K562 (cell line): ENCODE results near the gene DOCK3. TPM values are rescaled to one million over a fixed set of nuclear protein-coding genes. Genes with fewer than 3 reads are reported as not detected.

Source experiments
- ATAC-seq: fragments of 200-7000 bp; cut with Tn5 transposase; 3 replicates; pipeline ENCODE4 v1.9.1; 2020; ENCODE audit warnings: moderate library complexity
- BruUV-seq: library from RNA; stranded (reverse); fragments of 400-500 nt; replicated peaks from 2 replicates; lab custom pipeline; 2021; lab: Mats Ljungman, UMichigan
- CTCF ChIA-PET: fragments of 300-600 bp; formaldehyde crosslinking; extraction: SDS; loops from one replicate; lab custom pipeline; 2021; ENCODE audit warnings: low intra/inter-chr PET ratio; lab: Yijun Ruan, JAX
- POLR2A ChIA-PET: fragments of 300-600, 350-650 bp; sonication (Branson Sonifier 250); formaldehyde crosslinking; extraction: SDS; loops from one replicate; lab custom pipeline; 2021; ENCODE audit warnings: antibody characterized with exemption, inconsistent platforms; lab: Yijun Ruan, JAX
- DNase-seq, 4 experiments: peaks; one replicate each; pipeline versions ENCODE4 v3.0.0 to v3.0.0-alpha.2; 2011 to 2018; ENCODE audit warnings: low spot score in 3 of 4, mixed read lengths in 3 of 4; ENCODE audit errors: extremely low read depth in 1 of 4
- FAIRE-seq: peaks from 2 replicates; lab custom pipeline; 2011; peaks lifted over from hg19 to GRCh38; lab: Jason Lieb, UNC
- H2AFZ ChIP-seq: 2 replicates; pipeline ENCODE4 v1.6.0; 2011; ENCODE audit warnings: low read depth, low read length, control low read depth, inconsistent platforms
- H3K27ac ChIP-seq: fragments of 200-600 bp; 3 replicates; pipeline ENCODE4 v1.8.0; 2011; ENCODE audit warnings: low read depth, mild to moderate bottlenecking, control low read depth, inconsistent platforms, low read length, moderate library complexity, mixed read lengths; ENCODE audit errors: extremely low read depth
- H3K27me3 ChIP-seq, 2 experiments: fragments of 300-600 bp in 1 of 2; 2 replicates in 1 of 2; 3 replicates in 1 of 2; pipeline versions ENCODE4 v1.6.0 to v1.8.0; 2011; ENCODE audit warnings: inconsistent platforms in 2 of 2, low read length in 2 of 2, mild to moderate bottlenecking in 1 of 2, mixed read lengths in 1 of 2, moderate library complexity in 1 of 2; ENCODE audit not compliant: control insufficient read depth in 2 of 2, insufficient read depth in 2 of 2
- H3K36me3 ChIP-seq: fragments of 300-600 bp; 3 replicates; pipeline ENCODE4 v1.8.0; 2011; ENCODE audit warnings: mild to moderate bottlenecking, low read length, inconsistent platforms; ENCODE audit not compliant: control insufficient read depth, insufficient read depth
- H3K4me1 ChIP-seq, 2 experiments: fragments of 200-600 bp in 1 of 2; replicated peaks in 1 of 2; 2 replicates in 1 of 2; 3 replicates in 1 of 2; pipeline versions ENCODE4 v1.5.1 to v1.8.0; 2011; ENCODE audit warnings: inconsistent platforms in 2 of 2, low read length in 2 of 2, mild to moderate bottlenecking in 1 of 2, mixed read lengths in 1 of 2, moderate library complexity in 1 of 2; ENCODE audit not compliant: control insufficient read depth in 2 of 2, insufficient read depth in 2 of 2
- H3K4me2 ChIP-seq: 2 replicates; pipeline ENCODE4 v1.6.1; 2011; ENCODE audit warnings: low read length, control low read depth, inconsistent platforms, mixed read lengths; ENCODE audit not compliant: insufficient read depth
- H3K4me3 ChIP-seq: fragments of 200-600 bp; sonication (generic), shearing (Covaris generic); 2 replicates; pipeline ENCODE4 v1.5.1; 2016; ENCODE audit warnings: control low read depth, inconsistent platforms
- H3K79me2 ChIP-seq: fragments of 200-600 bp; 3 replicates; pipeline ENCODE4 v1.8.0; 2011; ENCODE audit warnings: low read length, inconsistent platforms; ENCODE audit not compliant: control insufficient read depth, insufficient read depth
- H3K9ac ChIP-seq, 2 experiments: 2 replicates each; pipeline versions ENCODE4 v1.6.0 to v1.6.1; 2011; ENCODE audit warnings: low read depth in 2 of 2, low read length in 2 of 2, control low read depth in 1 of 2, inconsistent platforms in 1 of 2, mild to moderate bottlenecking in 1 of 2, mixed read lengths in 1 of 2; ENCODE audit not compliant: insufficient read depth in 1 of 2
- H3K9me1 ChIP-seq: one replicate; pipeline ENCODE4 v1.6.0; 2011; ENCODE audit warnings: inconsistent platforms, mild to moderate bottlenecking, low read length, moderate library complexity; ENCODE audit not compliant: control insufficient read depth, insufficient read depth
- H3K9me3 ChIP-seq: replicated peaks from 2 replicates; pipeline ENCODE4 v1.5.1; 2011; ENCODE audit warnings: low read depth, low read length, inconsistent platforms; ENCODE audit not compliant: control insufficient read depth, insufficient read depth
- H4K20me1 ChIP-seq: replicated peaks from 2 replicates; pipeline ENCODE4 v1.6.1; 2011; ENCODE audit warnings: low read length, inconsistent platforms, mixed read lengths; ENCODE audit not compliant: control insufficient read depth, insufficient read depth
- CHCHD3 ChIP-seq: fragments of 250-450 bp; sonication (Bioruptor Pico); IDR thresholded peaks from 2 replicates; pipeline ENCODE4 v2.1.2; 2022; ENCODE audit warnings: mild to moderate bottlenecking
- EZH2 ChIP-seq: IDR thresholded peaks from 2 replicates; pipeline ENCODE4 v1.6.1; 2012; ENCODE audit warnings: low read depth, mild to moderate bottlenecking, inconsistent platforms, low read length, borderline replicate concordance
- GTF2E2 ChIP-seq: fragments of 200-800 bp; sonication (Bioruptor generic); IDR thresholded peaks from 2 replicates; pipeline ENCODE4 v1.6.1; 2016; ENCODE audit warnings: missing genetic modification characterization, missing compliant biosample characterization
- JUN ChIP-seq, 2 experiments: sonication (generic) in 1 of 2; formaldehyde crosslinking in 1 of 2; IDR thresholded peaks; 2 replicates each; pipeline versions ENCODE4 v1.6.1 to v1.8.0; 2012 to 2022; ENCODE audit warnings: borderline replicate concordance in 2 of 2, mild to moderate bottlenecking in 2 of 2, improper control_type of control experiment in 1 of 2, low read depth in 1 of 2, low read length in 1 of 2, missing genetic modification reagents in 1 of 2
- KLF1 ChIP-seq: fragments of 450-650 bp; IDR thresholded peaks from 2 replicates; pipeline ENCODE4 v1.6.1; 2016; ENCODE audit warnings: missing genetic modification characterization, missing compliant biosample characterization
- ZNF239 ChIP-seq: fragments of 250-450 bp; sonication (Bioruptor Pico); IDR thresholded peaks from 2 replicates; pipeline ENCODE4 v1.4.0; 2020; ENCODE audit warnings: mild to moderate bottlenecking
- WGBS: fragments of 100-300 bp; shearing (Covaris generic); methylation state at CpG from one replicate; pipeline ENCODE4 v1.1.6; 2016; ENCODE audit warnings: low coverage, mixed read lengths; ENCODE audit not compliant: insufficient coverage; ENCODE audit errors: missing lambda C conversion rate; 5-methylcytosine and 5-hydroxymethylcytosine counted together
- in situ Hi-C: fragments of 300-500 bp; cut with MboI; formaldehyde crosslinking; loops from 4 replicates; pipeline ENCODE4 v1.15.0; 2018; ENCODE audit warnings: inconsistent platforms, mixed read lengths
- intact Hi-C: fragments of 100-400 bp; cut with micrococcal nuclease; formaldehyde crosslinking; loops from 2 replicates; pipeline ENCODE4 v1.14.2; 2022
- polyA plus RNA-seq, 8 experiments: library from polyadenylated mRNA; depleted of rRNA in 4 of 8; stranded (reverse) in 5 of 8; unstranded in 3 of 8; fragments of >200 nt; fragmentation: Nextera tagmentation in 2 of 8; fragmentation: Illumina TruSeq in 1 of 8; extraction: Ambion mirVana in 2 of 8; extraction: Trizol in 1 of 8; gene quantifications; 2 replicates each; pipeline versions ENCODE4 v1.2.1 to v1.2.3, GENCODE V29; 2011 to 2014; ENCODE audit warnings: inconsistent platforms in 1 of 8, missing spikeins in 1 of 8
- total RNA-seq, 7 experiments: library from RNA; depleted of rRNA in 6 of 7; stranded (reverse); fragments of >200 nt in 6 of 7; fragmentation: Illumina TruSeq in 2 of 7; extraction: Trizol in 2 of 7; gene quantifications; 2 replicates each; pipeline versions ENCODE4 v1.2.1 to v1.2.3, GENCODE V29; 2011 to 2021; ENCODE audit warnings: low replicate concordance in 1 of 7

DOCK3 gene
- total and polyA plus RNA-seq, 9 of the 15 experiments (the other 6 are each of a cell fraction or from before 2014, with no cell fraction given) = under 0.01 to 0.03 (median 0.01) TPM; not detected in 4

DNA sequence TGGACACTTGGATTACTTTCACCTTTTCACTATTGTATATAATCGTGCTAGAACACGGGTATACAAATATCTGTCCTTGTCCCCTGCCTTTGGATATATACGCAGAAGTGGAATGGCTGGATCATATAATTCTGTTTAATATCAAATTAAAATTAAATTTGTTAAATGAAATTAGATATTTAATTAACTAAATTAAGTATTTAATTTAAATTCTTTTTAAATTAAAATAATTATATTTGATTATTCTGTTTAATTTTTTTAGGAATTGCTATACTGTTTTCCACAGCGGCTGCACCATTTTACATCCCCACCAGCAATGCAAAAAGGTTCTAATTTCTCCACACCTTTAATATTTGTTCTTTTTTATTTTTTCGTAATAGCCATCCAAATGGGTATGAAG is 84.3 kb downstream of the DOCK3 start (continued):
- no peak for TF ChIP-seq CHCHD3 (CRISPR knock-in tag)

- no peak for DNase-seq
- no peak for ATAC-seq
- H3K27ac ChIP-seq = no peak overlapping the region
- CTCF ChIA-PET = no interaction called here
- intact Hi-C loops = no loop called here
- H3K36me3 ChIP-seq = no peaks in the 10 kb centered on the region
- FAIRE-seq = no peak
- H2AFZ ChIP-seq = no peak overlapping the region
- H3K79me2 ChIP-seq = no peaks in the 10 kb centered on the region
- no peak overlapping the region for H3K4me3 ChIP-seq
- H3K9me1 ChIP-seq = no peaks in the 10 kb centered on the region
- H3K27me3 ChIP-seq = no peaks in the 10 kb centered on the region
- no peak overlapping the region for H3K9ac ChIP-seq
- POLR2A ChIA-PET = no interaction called here
- BruUV-seq = no TSS peak
- no peaks in the 10 kb centered on the region for H3K4me1 ChIP-seq
- in situ Hi-C loops = no loop called here
- no peak for TF ChIP-seq ZNF239 (CRISPR knock-in tag)
- TF ChIP-seq GTF2E2 = no peak
- no peak for TF ChIP-seq CHCHD3 (CRISPR knock-in tag)
- no peak for TF ChIP-seq KLF1 (tag)
- TF ChIP-seq EZH2 = no peak
- no peak for TF ChIP-seq JUN (IDR thresholded peaks at IDR 0.05; ENCODE audit: borderline replicate concordance, low read depth, low read length)
- TF ChIP-seq JUN (CRISPR knock-in tag; IDR thresholded peaks at IDR 0.05; ENCODE audit: borderline replicate concordance) = no peak
- no peak overlapping the region for H3K4me2 ChIP-seq
- 0% methylated on average over 1 of the region's 1 CpG for WGBS
- H4K20me1 ChIP-seq = no peaks in the 10 kb centered on the region
- H3K9me3 ChIP-seq = no peaks in the 10 kb centered on the region
These were observed 103.0 kb downstream of the DOCK3 start for GRCh38 chr3:50777680-50778079.
